HepG2 (cell line): ENCODE data around the gene PRM3. TPM values are rescaled to one million over a fixed set of nuclear protein-coding genes. Genes with fewer than 3 reads are reported as not detected.
A peak's percentile ranks its signal among the peaks of the same experiment; 100 is the strongest.

Experiments used
- CCDC6 ChIP-seq: sonication (generic); formaldehyde crosslinking; IDR thresholded peaks from 2 replicates; pipeline ENCODE4 v1.8.1; 2022; ENCODE audit warnings: mild to moderate bottlenecking, missing genetic modification reagents, moderate library complexity
- GTF2F1 ChIP-seq: fragments of 150-350 bp; IDR thresholded peaks from 2 replicates; pipeline ENCODE4 v1.6.1; 2014; ENCODE audit warnings: low read length
- KAT2B ChIP-seq: fragments of 150-350 bp; IDR thresholded peaks from 2 replicates; pipeline ENCODE4 v1.6.1; 2014; ENCODE audit warnings: low read depth, low read length, borderline replicate concordance
- NCOA2 ChIP-seq: sonication (generic); formaldehyde crosslinking; IDR thresholded peaks from 2 replicates; pipeline ENCODE4 v1.8.0; 2022; ENCODE audit warnings: inconsistent platforms
- RBAK ChIP-seq: sonication (generic); formaldehyde crosslinking; IDR thresholded peaks from 2 replicates; pipeline ENCODE4 v1.5.1; 2020; ENCODE audit warnings: mild to moderate bottlenecking, missing genetic modification reagents
- SP2 ChIP-seq: sonication (generic); formaldehyde crosslinking; IDR thresholded peaks from 2 replicates; pipeline ENCODE4 v1.5.1; 2020; ENCODE audit warnings: mild to moderate bottlenecking, missing genetic modification reagents
- SP4 ChIP-seq: sonication (generic); formaldehyde crosslinking; IDR thresholded peaks from 2 replicates; pipeline ENCODE4 v1.8.1; 2023; ENCODE audit warnings: mild to moderate bottlenecking, missing genetic modification reagents
- SRY ChIP-seq: sonication (generic); formaldehyde crosslinking; IDR thresholded peaks from 2 replicates; pipeline ENCODE4 v1.8.0; 2022; ENCODE audit warnings: mild to moderate bottlenecking, missing genetic modification reagents
- U2AF2 ChIP-seq: fragments of 200-400 bp; formaldehyde crosslinking; IDR thresholded peaks from 2 replicates; pipeline ENCODE4 v1.6.1; 2017; ENCODE audit warnings: low read depth, mild to moderate bottlenecking, low read length
- ZFP41 ChIP-seq: sonication (generic); formaldehyde crosslinking; IDR thresholded peaks from 2 replicates; pipeline ENCODE4 v1.4.0; 2020; ENCODE audit warnings: mild to moderate bottlenecking, missing genetic modification reagents, borderline replicate concordance
- ZFP82 ChIP-seq: sonication (generic); formaldehyde crosslinking; IDR thresholded peaks from 2 replicates; pipeline ENCODE4 v1.5.1; 2020; ENCODE audit warnings: mild to moderate bottlenecking, missing genetic modification reagents, borderline replicate concordance
- ZNF121 ChIP-seq: sonication (generic); formaldehyde crosslinking; IDR thresholded peaks from 2 replicates; pipeline ENCODE4 v1.5.0; 2020; ENCODE audit warnings: mild to moderate bottlenecking, missing genetic modification reagents
- ZNF326 ChIP-seq: sonication (generic); formaldehyde crosslinking; IDR thresholded peaks from 2 replicates; pipeline ENCODE4 v1.4.0; 2020; ENCODE audit warnings: missing genetic modification reagents, borderline replicate concordance
- ZNF430 ChIP-seq: sonication (generic); formaldehyde crosslinking; IDR thresholded peaks from 2 replicates; pipeline ENCODE4 v1.9.0; 2021; ENCODE audit warnings: mild to moderate bottlenecking, missing genetic modification reagents
- ZNF484 ChIP-seq: sonication (generic); formaldehyde crosslinking; IDR thresholded peaks from 2 replicates; pipeline ENCODE4 v1.5.1; 2020; ENCODE audit warnings: mild to moderate bottlenecking, low read depth, missing genetic modification reagents, borderline replicate concordance
- ZNF549 ChIP-seq: sonication (generic); formaldehyde crosslinking; IDR thresholded peaks from 2 replicates; pipeline ENCODE4 v1.5.0; 2020; ENCODE audit warnings: missing genetic modification reagents
- ZNF703 ChIP-seq: sonication (generic); formaldehyde crosslinking; IDR thresholded peaks from 2 replicates; pipeline ENCODE4 v1.5.1; 2020; ENCODE audit warnings: missing genetic modification reagents, mild to moderate bottlenecking, moderate library complexity, borderline replicate concordance
- polyA plus RNA-seq, 8 experiments: library from polyadenylated mRNA; depleted of rRNA in 3 of 8; stranded (reverse) in 7 of 8; unstranded in 1 of 8; fragments of >200 nt; fragmentation: Illumina TruSeq in 4 of 8; extraction: Trizol in 4 of 8; gene quantifications; 2 replicates each; pipeline versions ENCODE4 v1.2.1 to v1.2.3, GENCODE V29; 2011 to 2016; ENCODE audit warnings: low read depth in 4 of 8, missing spikeins in 1 of 8, mixed read lengths in 1 of 8; ENCODE audit not compliant: insufficient read depth in 1 of 8
- total RNA-seq, 5 experiments: library from RNA; depleted of rRNA; stranded (reverse); fragments of >200 nt; fragmentation: Illumina TruSeq; extraction: Trizol; gene quantifications; 2 replicates each; pipeline ENCODE4 v1.2.3, GENCODE V29; 2016; ENCODE audit warnings: low read depth in 1 of 5
- TF ChIP-seq, protein P1 (sequence below): IDR thresholded peaks from 2 replicates; pipeline ENCODE4 v1.6.1; 2016; ENCODE audit warnings: missing genetic modification reagents, missing compliant biosample characterization
- TF ChIP-seq, protein P2 (sequence below): sonication (generic); formaldehyde crosslinking; conservative IDR thresholded peaks from 2 replicates; pipeline ENCODE4 v1.8.0; 2022; ENCODE audit warnings: missing genetic modification reagents
- TF ChIP-seq, protein P3 (sequence below): sonication (generic); formaldehyde crosslinking; conservative IDR thresholded peaks from 2 replicates; pipeline ENCODE4 v1.5.0; 2020; ENCODE audit warnings: missing genetic modification reagents
- TF ChIP-seq, protein P4 (sequence below): sonication (generic); formaldehyde crosslinking; IDR thresholded peaks from 2 replicates; pipeline ENCODE4 v1.4.0; 2020; ENCODE audit warnings: missing genetic modification reagents
- TF ChIP-seq, protein P5 (sequence below): sonication (generic); formaldehyde crosslinking; IDR thresholded peaks from 2 replicates; pipeline ENCODE4 v1.8.0; 2022; ENCODE audit warnings: mild to moderate bottlenecking, missing genetic modification reagents, borderline replicate concordance

PRM3 gene
- total and polyA plus RNA-seq, 2 of the 13 experiments (the other 11 are each of a cell fraction or from before 2014, with no cell fraction given), result not detected

DNA sequence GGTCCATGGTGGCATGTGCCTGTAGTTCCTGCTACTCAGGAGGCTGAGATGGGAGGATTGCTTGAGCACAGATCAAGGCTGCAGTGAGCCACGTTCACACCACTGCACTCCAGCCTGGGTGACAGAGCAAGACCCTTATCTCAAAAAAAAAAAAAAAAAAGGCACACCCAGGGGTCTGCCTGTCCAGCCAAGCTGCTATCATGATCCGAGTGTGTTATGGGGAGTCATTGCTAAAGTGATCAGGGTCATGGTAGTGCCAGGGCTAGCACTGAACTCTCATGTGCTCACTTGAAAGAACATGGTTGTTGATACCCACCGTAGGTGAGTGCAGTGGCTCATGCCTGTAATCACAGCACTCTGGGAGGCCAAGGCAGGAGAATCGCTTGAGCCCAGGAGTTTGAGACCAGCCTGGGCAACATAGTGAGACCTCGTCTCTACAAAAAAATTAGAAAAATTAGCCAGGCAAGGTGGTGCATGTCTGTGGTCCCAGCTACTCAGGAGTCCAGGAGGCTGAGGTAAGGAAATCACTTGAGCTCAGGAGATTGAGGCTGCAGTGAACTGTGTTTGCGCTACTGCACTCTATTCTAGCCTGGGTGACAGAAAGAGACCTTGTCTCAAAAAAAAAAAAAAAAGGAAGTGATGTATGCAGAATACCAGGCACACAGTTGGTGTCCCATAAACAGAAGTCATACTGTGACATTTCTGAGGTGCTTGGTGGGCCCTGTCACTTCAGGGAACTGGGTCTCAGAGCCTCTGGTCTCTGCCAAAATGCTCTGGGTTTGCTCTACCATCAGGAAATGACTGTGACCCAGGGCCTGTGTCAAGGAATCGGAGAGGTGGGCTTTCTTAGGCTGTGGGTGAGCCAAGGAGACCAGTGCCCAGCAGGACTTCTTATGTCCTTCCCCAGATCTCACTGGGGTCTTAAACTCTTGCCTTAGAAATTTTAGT, 5.5 kb upstream of the PRM3 start (continued):
- peak; percentile 75 for TF ChIP-seq ZNF121 (CRISPR knock-in tag)
- TF ChIP-seq, protein P1, sequence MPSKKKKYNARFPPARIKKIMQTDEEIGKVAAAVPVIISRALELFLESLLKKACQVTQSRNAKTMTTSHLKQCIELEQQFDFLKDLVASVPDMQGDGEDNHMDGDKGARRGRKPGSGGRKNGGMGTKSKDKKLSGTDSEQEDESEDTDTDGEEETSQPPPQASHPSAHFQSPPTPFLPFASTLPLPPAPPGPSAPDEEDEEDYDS (CRISPR knock-in tag), result no peak
- TF ChIP-seq CCDC6 (CRISPR knock-in tag), result no peak; the same call in 1 of the 2 replicates
- no peak for TF ChIP-seq SRY
- no peak for TF ChIP-seq ZNF549 (CRISPR knock-in tag)
- TF ChIP-seq RBAK (CRISPR knock-in tag), result no peak
- TF ChIP-seq ZFP82 (CRISPR knock-in tag), result no peak
- TF ChIP-seq, protein P2, sequence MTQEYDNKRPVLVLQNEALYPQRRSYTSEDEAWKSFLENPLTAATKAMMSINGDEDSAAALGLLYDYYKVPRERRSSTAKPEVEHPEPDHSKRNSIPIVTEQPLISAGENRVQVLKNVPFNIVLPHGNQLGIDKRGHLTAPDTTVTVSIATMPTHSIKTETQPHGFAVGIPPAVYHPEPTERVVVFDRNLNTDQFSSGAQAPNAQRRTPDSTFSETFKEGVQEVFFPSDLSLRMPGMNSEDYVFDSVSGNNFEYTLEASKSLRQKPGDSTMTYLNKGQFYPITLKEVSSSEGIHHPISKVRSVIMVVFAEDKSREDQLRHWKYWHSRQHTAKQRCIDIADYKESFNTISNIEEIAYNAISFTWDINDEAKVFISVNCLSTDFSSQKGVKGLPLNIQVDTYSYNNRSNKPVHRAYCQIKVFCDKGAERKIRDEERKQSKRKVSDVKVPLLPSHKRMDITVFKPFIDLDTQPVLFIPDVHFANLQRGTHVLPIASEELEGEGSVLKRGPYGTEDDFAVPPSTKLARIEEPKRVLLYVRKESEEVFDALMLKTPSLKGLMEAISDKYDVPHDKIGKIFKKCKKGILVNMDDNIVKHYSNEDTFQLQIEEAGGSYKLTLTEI (CRISPR knock-in tag), result no peak
- TF ChIP-seq, protein P3, sequence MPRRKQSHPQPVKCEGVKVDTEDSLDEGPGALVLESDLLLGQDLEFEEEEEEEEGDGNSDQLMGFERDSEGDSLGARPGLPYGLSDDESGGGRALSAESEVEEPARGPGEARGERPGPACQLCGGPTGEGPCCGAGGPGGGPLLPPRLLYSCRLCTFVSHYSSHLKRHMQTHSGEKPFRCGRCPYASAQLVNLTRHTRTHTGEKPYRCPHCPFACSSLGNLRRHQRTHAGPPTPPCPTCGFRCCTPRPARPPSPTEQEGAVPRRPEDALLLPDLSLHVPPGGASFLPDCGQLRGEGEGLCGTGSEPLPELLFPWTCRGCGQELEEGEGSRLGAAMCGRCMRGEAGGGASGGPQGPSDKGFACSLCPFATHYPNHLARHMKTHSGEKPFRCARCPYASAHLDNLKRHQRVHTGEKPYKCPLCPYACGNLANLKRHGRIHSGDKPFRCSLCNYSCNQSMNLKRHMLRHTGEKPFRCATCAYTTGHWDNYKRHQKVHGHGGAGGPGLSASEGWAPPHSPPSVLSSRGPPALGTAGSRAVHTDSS (CRISPR knock-in tag), result no peak
- TF ChIP-seq GTF2F1, result no peak
- no peak for TF ChIP-seq KAT2B
- no peak for TF ChIP-seq ZFP41 (CRISPR knock-in tag)
- no peak for TF ChIP-seq ZNF484 (CRISPR knock-in tag)
- TF ChIP-seq, protein P4, sequence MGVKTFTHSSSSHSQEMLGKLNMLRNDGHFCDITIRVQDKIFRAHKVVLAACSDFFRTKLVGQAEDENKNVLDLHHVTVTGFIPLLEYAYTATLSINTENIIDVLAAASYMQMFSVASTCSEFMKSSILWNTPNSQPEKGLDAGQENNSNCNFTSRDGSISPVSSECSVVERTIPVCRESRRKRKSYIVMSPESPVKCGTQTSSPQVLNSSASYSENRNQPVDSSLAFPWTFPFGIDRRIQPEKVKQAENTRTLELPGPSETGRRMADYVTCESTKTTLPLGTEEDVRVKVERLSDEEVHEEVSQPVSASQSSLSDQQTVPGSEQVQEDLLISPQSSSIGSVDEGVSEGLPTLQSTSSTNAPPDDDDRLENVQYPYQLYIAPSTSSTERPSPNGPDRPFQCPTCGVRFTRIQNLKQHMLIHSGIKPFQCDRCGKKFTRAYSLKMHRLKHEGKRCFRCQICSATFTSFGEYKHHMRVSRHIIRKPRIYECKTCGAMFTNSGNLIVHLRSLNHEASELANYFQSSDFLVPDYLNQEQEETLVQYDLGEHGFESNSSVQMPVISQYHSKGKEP, result no peak
- no peak for TF ChIP-seq ZNF430 (CRISPR knock-in tag)
- peak; percentile 1; the same call in 1 of the 2 replicates for TF ChIP-seq NCOA2 (CRISPR knock-in tag)
- TF ChIP-seq ZNF326, result no peak; the same call in 1 of the 2 replicates
- no peak; the same call in 1 of the 2 replicates for TF ChIP-seq ZNF703
- TF ChIP-seq, protein P5, sequence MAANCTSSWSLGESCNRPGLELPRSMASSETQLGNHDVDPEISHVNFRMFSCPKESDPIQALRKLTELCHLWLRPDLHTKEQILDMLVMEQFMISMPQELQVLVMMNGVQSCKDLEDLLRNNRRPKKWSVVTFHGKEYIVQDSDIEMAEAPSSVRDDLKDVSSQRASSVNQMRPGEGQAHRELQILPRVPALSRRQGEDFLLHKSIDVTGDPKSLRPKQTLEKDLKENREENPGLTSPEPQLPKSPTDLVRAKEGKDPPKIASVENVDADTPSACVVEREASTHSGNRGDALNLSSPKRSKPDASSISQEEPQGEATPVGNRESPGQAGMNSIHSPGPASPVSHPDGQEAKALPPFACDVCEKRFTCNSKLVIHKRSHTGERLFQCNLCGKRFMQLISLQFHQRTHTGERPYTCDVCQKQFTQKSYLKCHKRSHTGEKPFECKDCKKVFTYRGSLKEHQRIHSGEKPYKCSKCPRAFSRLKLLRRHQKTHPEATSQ (CRISPR knock-in tag), result 0 out of 2 replicates have a peak, but pooled peaks have one; percentile 62
- no peak for TF ChIP-seq U2AF2
- TF ChIP-seq SP2 (CRISPR knock-in tag), result 0 out of 2 replicates have a peak, but pooled peaks have one; percentile 13
- TF ChIP-seq SP4, result 0 out of 2 replicates have a peak, but pooled peaks have one; percentile 6
